Right lung (tissue), 5 donors: ENCODE results near the gene CPNE4. TPM values are rescaled to one million over a fixed set of nuclear protein-coding genes. Genes with fewer than 3 reads are reported as not detected.

Experiments
- DNase-seq, 2 donors: peaks; one replicate each; pipeline ENCODE4 v3.0.0-alpha.2; 2013
- polyA plus RNA-seq, 5 donors: library from polyadenylated mRNA; unstranded; fragments of 120-200 nt; gene quantifications; one replicate each; pipeline versions ENCODE4 v1.2.1 to v1.2.3, GENCODE V29; 2013; ENCODE audit warnings: inconsistent platforms in 1 of 5, low replicate concordance in 1 of 5; ENCODE audit not compliant: insufficient read length in 5 of 5, insufficient read depth in 1 of 5

CPNE4 gene
- polyA plus RNA-seq, 5 donors: 0.38 to 1.5 (median 0.76) TPM

DNA sequence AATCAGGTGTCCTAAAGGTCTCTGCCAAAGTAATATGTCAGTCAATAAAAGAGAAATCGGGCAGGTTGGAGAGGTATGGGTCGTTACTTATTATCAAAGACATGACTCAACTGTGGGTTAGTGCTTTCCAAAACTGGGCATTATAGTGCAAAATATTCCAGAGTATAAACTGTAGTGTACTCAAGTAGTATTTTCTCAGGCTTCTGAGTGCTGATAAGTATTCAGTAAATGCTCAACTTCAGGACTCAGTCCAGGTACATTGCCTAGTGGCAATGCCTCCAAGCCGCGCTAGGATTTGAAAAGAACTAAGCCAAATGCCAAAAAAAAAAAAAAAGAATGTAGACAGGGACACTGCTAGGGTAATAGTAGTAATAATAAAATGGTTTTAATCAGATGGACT lies 233.2 kb downstream of the CPNE4 start:
- no peak for DNase-seq

DNA sequence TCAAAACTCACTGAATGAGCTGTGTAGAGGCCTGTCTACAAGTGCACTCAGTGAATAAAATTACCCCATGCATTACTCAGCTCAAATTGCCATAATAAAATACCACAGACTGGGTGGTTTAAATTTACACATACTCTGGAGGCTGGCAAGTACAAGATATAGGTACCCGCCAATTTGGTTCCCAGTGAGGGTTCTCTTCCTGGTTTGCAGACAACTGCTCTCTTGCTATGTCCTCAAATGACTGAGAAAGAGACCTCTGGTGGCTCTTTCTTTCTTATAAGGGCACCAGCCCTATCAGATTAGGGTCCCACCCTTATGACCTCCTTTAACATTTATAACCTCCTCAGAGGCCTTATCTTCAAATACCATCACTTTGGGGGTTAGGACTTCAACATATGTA lies 237.0 kb downstream of the CPNE4 start:
- no peak for DNase-seq

DNA sequence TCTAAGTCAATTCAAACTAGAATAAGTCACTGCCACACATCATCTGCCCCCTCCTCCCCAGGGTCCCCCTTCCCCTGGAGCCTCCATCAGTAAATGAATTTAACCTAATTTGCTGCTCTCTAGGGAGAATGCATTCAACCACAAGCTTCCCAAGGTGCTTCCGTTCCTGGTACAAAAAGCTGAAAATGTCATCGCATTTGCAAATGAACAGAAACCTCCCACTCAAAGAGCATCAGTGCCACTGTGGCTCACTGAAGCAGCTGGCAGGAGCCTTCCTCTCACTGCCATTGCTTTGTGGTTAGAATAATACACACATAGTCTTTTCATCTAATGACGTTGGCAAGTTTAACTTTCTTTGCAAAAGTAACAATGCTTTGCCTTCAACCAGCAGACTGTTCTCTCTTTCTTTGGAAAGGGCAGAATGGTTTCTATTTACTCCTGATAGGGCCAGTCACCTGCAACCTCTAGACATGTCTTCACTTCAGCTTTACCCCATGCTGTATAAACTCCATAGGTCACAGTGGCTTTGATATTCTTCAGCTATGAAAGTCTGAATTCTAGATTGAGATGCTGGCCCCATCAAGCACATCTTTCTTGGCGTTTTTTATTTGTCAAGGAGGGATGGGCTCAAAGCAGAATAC lies 238.1 kb downstream of the CPNE4 start:
- DNase-seq: no peak

DNA sequence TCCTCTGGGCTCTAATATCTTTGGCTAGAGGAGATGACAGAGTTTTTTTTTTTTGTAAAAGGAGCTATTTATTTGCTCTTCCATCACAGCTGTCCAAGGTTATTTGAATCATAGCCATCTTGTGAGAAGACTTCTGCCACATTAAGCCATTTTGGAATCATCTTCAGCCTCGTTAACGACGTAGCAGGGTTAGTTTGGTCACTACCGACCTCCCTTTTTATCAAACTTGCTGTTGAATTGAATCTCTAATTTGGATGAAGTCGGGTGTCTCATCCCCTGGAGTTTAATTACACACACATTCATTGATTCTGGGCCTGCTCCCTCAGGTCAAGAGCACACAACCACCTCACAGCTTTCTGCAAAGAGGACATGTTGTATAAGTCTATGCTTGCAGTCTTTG lies 238.7 kb downstream of the CPNE4 start:
- no peak for DNase-seq

DNA sequence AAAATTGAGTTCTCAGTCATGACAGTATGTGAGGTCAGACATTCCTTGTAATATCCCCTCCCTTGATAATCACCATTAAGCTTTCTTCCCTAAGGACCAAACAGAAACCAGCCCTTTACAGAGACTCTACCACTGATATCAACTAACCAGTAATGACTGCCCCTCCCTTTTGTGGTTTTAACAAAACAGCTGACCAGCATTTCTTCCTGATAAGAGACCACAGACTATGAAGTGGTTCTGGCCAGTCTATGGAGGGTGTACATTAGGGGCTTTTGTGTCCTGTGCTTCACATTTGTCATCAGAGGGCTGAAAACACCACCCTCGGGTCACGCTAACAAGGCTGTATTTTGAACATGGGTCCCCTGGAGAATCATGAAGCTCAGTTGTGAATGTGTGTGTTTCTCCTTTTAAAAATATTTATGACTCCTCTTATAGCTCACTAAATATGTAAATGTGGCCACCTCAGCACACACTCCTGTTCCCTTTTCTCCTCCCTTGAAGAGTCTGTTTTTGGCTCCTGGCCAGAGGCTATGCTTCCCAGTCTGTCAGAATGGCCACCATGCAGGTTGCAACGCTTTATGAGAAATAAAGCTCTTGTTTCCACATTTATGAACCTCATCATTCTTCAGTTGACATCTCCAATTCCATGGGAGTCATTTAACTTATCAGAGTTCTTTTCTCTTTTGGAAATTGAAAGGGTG lies 239.3 kb downstream of the CPNE4 start:
- DNase-seq: no peak

DNA sequence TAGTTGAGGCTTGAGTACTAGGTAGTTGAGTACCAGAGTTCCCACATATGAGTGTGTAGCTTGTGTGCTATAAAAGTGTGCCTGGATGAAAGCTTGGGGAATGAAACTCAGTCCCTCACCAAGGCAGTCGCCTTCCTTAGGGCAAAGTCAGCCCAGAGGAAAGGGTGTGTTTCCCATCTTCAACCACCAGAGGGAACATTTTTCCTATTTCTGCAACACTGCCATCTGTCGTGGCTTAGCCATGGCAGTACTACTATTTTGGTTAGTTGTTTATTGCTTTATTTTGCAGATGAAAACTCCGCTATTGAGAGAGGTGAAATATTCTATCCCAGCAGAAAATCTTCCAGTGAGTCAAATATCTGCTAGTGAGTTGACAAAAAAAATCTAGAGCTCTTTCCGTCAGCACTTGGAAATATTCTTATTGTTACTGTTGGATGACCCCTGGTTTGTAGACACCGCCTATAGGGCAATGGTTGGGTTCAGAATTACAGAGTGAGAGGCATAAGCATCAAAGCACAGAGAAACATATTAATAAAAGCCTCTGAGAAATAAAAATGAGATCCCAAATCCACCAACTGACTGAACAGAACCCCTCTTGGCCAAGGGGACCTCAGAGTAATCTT lies 239.9 kb downstream of the CPNE4 start:
- DNase-seq: peak; percentile 5 to 35

DNA sequence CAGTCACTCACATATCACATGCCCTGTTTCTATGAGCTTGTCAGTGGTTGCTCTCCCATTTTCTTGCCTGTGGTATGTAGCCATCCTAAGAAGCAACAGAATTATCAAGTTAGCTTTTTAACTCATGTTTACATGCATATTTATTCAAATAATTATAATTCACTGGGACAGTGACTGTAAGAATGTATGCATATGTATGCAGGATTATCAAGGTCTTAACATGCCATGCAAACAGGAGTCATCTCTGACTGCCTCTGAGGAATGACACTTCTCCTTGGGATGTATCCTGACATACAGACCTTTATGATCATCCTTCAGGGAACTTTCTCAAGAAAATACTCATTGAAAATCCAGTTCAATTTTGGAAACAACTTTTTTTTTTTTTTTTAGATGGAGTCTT lies 240.9 kb downstream of the CPNE4 start:
- DNase-seq: no peak

DNA sequence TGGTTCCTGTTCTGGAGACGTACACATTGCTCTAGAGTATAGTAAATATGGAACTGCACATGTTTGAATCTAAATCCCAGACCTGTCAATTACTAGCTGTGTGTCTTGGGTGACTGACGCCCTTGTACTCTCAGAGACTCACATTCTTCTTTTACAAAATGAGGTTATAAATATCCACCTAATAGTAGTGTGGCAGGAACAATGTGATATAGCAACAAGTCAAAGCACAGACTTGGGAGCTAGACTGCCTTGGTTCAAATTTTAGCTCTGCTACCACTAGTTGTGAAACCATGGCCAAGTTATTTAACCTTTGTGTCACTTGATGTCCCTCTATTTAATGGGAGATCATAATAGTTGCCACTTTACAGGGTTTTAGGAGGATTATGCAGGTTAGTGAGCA lies 245.6 kb downstream of the CPNE4 start:
- no peak for DNase-seq

DNA sequence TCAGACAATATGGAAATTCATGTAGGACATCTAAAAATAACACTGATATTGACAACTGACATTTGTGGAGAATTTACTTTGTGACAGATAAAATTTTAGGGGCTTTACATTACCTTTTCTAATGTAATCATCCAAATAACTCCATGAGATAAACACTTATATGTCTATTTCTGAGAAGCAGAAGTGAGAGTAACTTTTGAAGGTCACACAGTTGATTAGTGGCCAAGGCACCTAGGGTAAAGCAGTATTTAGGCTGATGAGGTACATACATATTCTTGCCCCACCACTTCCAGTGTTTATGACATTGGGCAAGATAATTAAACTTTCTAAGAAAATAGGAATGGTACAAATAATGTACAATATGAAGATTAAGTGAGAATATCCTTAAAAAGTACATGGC lies 248.4 kb downstream of the CPNE4 start:
- DNase-seq: no peak

DNA sequence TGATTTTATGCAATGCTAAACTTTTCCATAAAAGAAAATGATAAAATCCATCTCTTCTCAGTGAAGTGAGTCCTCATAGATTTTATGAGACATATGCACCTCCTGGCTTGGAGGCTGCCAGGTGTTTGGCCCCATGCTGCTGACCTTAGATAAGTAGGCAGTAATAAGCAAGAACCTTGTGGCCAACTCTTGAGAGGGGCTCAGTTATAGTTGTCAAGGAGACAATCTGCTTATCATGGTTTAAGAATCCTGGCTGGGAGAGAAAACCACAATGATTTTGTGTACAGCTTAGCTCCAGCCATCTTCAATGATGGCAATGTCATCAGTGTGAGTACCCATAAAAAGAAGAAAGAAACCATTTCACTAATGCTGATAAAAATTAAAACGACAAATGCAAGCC lies 252.1 kb downstream of the CPNE4 start:
- no peak for DNase-seq

DNA sequence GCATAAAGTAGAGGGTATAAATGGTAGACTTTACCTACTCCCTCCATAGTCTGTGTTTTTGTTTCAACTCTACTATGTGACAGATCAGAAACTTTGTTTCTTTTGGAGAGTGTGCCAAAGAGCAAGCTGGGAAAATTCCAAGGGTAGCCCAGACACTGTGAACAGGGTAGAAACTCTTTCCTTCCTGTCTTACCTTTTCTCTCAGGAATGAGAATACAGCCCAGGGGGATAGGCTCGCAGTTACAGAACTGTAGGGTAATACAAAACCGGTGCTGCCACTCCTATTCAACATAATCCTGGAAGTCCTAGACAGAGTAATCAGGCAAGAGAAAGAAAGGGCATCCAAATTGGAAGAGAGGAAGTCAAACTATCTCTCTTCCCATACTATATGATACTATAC lies 256.3 kb downstream of the CPNE4 start:
- no peak for DNase-seq

DNA sequence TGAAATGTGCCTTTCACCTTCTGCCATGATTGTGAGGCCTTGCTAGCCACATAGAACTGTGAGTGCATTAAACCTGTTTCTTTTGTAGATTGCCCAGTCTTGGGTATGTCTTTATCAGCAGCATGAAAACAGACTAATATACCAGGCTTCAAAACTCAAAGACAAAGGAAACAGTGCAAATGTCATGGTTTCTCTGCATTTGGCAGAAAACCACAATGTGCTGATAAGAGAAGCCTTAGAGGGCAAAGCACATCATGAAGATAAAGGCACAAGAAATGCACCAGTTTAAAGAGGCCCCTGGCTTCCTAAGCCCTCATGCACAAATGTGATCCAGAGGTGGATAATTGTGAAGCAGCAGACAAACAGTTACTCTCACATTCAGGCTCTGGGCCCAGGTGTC lies 259.2 kb downstream of the CPNE4 start:
- no peak for DNase-seq

DNA sequence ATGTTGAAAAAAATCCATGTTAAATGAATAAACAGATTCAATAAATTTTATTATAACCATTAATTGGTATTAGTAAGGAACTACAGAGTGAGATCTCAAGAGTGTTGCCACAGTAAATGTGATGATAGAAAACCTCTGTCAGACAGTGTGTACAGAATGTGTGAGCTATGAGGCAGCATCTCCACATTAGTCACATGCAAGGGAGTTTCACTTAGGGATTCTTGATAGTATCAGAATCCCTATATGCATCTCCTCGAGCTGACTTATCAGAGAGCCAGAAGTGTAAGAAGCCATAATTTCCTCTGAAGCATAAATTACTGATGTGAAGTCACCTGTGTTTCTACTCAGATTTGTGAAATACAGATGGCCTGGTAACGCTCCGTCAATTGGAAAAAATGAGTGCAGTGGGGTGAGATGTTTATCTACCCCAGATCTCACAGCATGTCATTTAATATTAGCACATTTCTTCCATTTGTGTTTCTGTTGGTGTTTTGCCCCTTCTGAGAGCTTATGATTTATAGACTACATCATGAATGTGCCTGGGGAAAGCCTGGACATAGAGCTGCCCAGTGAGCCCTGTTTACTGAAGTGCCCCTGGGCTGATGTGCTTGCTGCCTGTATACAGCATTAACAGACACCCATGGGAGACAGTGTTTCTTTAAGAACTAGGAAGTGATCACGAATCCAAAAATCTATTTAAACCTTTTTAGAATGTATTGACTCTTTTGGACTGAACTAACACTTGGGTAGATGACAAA lies 262.4 kb downstream of the CPNE4 start:
- DNase-seq: no peak

DNA sequence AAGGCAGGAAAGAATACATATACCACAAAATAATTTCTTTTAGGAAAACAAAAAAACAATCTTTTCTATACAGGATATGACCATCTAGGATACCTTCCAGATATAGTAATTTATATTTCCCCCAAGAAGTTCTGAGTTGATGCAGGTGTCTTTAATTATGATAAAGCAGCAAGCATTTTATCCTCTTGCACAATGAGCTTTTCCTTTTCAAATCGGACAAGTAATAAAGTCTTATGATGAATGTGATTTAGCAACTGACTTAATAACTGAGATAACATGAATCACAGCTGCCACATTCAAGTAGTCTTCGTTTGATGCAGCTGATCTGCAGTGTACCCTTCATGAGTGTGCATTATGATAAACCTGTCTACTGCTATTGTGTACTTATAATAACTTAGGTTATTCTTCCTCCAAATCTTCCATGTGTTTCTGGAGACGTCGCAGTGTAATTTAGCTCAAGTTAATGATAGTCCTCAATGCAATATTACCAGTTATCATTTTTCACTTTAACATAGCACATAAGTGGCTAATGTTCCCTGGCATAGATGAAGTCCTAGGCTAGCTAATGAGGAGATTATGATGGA lies 271.7 kb downstream of the CPNE4 start:
- no peak for DNase-seq

DNA sequence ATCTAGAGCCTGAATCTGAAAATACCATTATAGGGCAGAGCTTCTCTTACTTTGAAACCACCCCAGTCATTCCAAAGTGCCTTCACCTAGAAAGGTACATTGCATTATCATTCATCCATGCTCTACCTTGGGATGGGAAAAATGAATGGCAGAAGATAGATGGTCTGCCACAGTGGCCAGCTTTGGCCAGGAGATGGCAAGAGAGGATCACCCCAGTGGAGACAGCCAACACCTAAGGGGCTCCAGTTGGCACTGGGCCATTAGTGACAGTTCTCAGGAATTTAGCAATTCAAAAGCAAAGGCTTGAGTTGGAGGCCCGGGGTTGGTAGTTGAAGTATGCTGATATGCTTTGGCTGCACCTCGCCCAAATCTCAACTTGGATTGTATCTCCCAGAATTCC lies 278.4 kb downstream of the CPNE4 start:
- no peak for DNase-seq

DNA sequence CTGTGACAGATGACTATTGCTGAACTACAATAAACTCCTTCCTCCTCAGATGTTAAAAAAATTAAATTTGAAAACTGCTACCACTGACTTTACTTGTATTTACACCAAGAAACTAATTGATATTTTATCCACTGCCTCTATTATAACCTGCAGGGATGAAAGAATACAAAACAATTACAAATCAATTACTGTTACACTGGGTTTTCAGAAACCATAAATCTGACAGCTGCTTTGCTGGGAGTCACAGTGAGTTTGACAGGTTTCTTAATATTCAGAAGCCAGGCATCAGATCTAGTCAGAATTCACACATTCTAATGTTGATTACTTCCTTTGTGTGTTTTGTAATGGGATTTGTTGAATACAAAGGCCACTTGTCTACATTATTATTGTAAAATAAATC lies 279.4 kb downstream of the CPNE4 start:
- no peak for DNase-seq

DNA sequence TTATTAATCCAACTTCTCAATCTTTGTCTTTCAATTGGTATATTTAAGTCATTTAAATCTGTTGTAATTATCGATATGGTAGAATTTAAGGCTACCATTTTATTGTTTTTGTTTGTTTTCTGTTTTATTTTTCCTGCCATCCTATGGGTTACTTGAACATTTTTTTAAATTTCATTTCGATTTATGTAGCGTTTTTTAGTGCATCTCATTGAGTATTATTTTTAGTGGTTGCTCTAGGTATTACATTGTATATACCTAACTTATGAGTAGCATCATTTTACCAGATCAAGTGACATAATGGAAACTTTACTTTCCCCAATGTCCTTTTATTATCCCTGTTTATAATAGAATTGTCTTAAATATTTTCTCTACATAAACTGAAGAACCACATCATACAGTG lies 284.6 kb downstream of the CPNE4 start:
- no peak for DNase-seq

DNA sequence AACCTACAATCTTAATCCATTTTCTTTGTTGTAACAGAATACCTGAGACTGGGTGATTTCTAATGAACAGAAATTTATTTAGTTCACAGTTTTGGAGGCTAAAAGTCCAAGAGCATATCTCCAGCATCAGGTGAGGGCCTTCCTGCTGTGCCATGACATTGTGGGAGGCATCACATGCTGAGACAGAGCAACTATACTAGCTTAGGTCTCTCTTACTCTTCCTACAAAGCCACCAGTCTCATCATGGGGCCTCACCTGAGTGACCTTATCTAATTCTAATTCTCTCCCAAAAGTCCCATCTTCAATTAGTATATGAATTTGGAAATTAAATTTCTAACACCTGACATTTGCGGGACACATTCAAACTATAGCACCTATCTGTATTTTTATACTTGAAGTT lies 285.0 kb downstream of the CPNE4 start:
- DNase-seq: no peak

DNA sequence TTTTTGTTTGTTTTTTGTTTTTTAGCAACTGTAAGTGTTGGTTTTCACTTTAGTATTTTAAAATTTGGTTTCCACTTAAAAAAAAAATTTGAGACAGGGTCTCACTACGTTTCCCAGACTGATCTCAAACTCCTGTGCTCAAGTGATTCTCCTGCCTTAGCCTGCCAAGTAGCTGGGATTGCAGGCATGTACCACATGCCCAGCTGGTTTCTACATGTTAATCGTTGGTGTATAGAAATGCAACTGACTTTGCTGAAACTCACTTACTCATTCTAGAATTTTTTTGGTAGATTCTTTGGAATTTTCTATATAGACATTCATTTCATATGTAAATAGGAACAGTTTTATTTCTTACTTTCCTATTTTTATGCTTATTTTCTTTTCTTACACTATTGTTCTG lies 287.3 kb downstream of the CPNE4 start:
- DNase-seq: no peak

DNA sequence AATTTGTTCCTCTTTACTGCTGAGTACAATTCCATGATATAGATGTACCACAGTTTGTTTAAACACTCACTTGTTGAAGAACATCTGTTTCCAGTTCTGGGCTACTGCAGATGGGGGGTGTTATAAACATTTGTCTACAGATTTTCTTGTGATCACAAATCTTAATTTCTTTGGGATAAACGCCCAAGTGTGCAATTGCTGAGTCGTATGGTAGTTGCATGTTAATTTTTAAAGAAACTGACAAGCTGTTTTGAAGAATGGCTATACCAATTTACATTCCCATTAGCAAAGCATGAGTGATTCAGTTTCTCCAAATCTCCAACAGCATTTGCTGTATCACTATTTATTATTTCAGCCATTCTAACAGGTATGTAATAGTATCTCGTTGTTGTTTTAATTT lies 290.0 kb downstream of the CPNE4 start:
- no peak for DNase-seq

DNA sequence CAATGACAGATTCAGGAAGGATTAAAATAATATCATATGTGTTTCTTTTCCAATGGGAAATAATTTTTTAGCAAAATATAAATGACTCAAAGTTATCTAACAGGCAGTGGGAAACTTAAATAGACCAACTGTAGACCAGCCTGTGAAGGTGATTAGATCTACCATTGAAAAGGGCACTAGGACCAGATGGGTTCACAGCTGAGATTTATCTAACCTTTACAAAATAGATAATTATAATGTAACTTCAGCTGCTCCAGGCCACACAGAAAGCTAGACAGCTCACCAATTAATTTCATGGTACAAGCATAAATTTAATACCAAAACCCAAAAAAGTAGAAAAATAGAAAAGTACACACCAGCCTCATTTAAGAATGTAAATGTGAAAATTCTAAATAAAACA lies 291.7 kb downstream of the CPNE4 start:
- DNase-seq: no peak

DNA sequence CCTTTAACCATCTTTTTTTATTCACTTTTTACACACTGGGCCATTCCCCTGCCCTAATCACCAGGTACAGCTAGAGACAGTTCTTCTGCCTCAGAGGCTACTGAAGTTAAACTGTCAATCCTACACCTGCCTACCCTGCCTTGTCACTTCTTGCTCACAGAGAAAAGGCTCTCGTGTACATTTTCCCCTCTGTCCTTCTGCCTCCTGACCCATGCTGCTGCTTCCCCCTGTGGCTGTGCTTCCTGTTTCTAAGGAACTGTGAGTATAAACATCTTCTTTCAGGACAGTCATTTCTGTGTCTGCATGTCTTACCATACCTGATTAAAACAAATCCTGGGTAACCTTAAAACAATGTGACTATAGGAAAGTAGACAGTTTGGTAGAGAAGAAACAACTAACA lies 295.6 kb downstream of the CPNE4 start:
- DNase-seq: no peak
